GM23248 (cell line): Measurements from ENCODE around the gene MMS22L. TPM values are rescaled to one million over a fixed set of nuclear protein-coding genes. Genes with fewer than 3 reads are reported as not detected.
A peak's percentile ranks its signal among the peaks of the same experiment; 100 is the strongest.

Experiments used
- DNase-seq: peaks from one replicate; pipeline ENCODE4 v3.0.0-alpha.2; 2015
- H2AFZ ChIP-seq: fragments of 200-600 bp; sonication (generic); 2 replicates; pipeline ENCODE4 v1.6.1; 2016; ENCODE audit warnings: antibody characterized with exemption
- H3F3A ChIP-seq: fragments of 200-600 bp; sonication (generic); 2 replicates; pipeline ENCODE4 v1.6.1; 2016; ENCODE audit warnings: mild to moderate bottlenecking, antibody characterized with exemption, mixed run types; ENCODE audit not compliant: insufficient read depth
- H3K27ac ChIP-seq: fragments of 200-600 bp; sonication (generic); 2 replicates; pipeline ENCODE4 v1.5.1; 2016; ENCODE audit warnings: mild to moderate bottlenecking
- H3K27me3 ChIP-seq: fragments of 200-600 bp; sonication (generic); replicated peaks from 2 replicates; pipeline ENCODE4 v1.6.1; 2016; ENCODE audit warnings: mild to moderate bottlenecking; ENCODE audit not compliant: insufficient read depth
- H3K36me3 ChIP-seq: fragments of 200-600 bp; sonication (generic); 2 replicates; pipeline ENCODE4 v1.6.1; 2016; ENCODE audit warnings: low read depth, mild to moderate bottlenecking
- H3K4me1 ChIP-seq: fragments of 200-600 bp; sonication (generic); 2 replicates; pipeline ENCODE4 v1.6.1; 2016; ENCODE audit warnings: mild to moderate bottlenecking; ENCODE audit not compliant: insufficient read depth
- H3K4me2 ChIP-seq: fragments of 200-600 bp; sonication (generic); one replicate; pipeline ENCODE4 v1.6.1; 2016; ENCODE audit warnings: mild to moderate bottlenecking; ENCODE audit not compliant: unreplicated experiment
- H3K4me3 ChIP-seq: fragments of 200-600 bp; sonication (generic); 2 replicates; pipeline ENCODE4 v1.5.1; 2016; ENCODE audit warnings: mild to moderate bottlenecking
- H3K79me2 ChIP-seq: fragments of 200-600 bp; sonication (generic); 2 replicates; pipeline ENCODE4 v1.6.1; 2016; ENCODE audit warnings: mild to moderate bottlenecking; ENCODE audit not compliant: insufficient read depth
- H3K9ac ChIP-seq: fragments of 200-600 bp; sonication (generic); 2 replicates; pipeline ENCODE4 v1.6.1; 2016; ENCODE audit warnings: mild to moderate bottlenecking
- H3K9me2 ChIP-seq: fragments of 200-600 bp; sonication (generic); 2 replicates; pipeline ENCODE4 v1.6.1; 2016; ENCODE audit warnings: mixed run types, mild to moderate bottlenecking, moderate library complexity; ENCODE audit not compliant: insufficient read depth
- H3K9me3 ChIP-seq: fragments of 200-600 bp; sonication (generic); one replicate; pipeline ENCODE4 v1.6.1; 2017; ENCODE audit warnings: low read depth
- H4K20me1 ChIP-seq: fragments of 200-600 bp; sonication (generic); 2 replicates; pipeline ENCODE4 v1.6.0; 2016; ENCODE audit not compliant: insufficient read depth
- EZH2 ChIP-seq: fragments of 200-600 bp; sonication (generic); IDR thresholded peaks from 2 replicates; pipeline ENCODE4 v1.6.1; 2018; ENCODE audit warnings: antibody characterized with exemption, mild to moderate bottlenecking; ENCODE audit not compliant: insufficient read depth, poor library complexity, severe bottlenecking
- EZH2phosphoT487 ChIP-seq: fragments of 200-600 bp; sonication (generic); IDR thresholded peaks from 2 replicates; pipeline ENCODE4 v1.6.1; 2018; ENCODE audit warnings: antibody characterized with exemption, moderate library complexity, mild to moderate bottlenecking, low read depth; ENCODE audit not compliant: insufficient read depth
- WGBS, 2 experiments: methylation state at CpG; one replicate each; pipeline ENCODE4 v1.1.6; 2015 to 2017; ENCODE audit warnings: low lambda C conversion rate in 2 of 2, low coverage in 1 of 2; ENCODE audit errors: missing lambda C conversion rate in 2 of 2; 5-methylcytosine and 5-hydroxymethylcytosine counted together
- in situ Hi-C: fragments of 300-500 bp; cut with MboI; formaldehyde crosslinking; loops from 2 replicates; pipeline ENCODE4 v1.15.0; 2020
- polyA plus RNA-seq: library from polyadenylated mRNA; unstranded; fragments of >200 nt; fragmentation: Nextera tagmentation; extraction: Ambion mirVana; gene quantifications from 2 replicates; pipeline ENCODE4 v1.2.1, GENCODE V29; 2016
- total RNA-seq: library from RNA; depleted of rRNA; stranded (reverse); fragments of >200 nt; shearing (Covaris generic); gene quantifications from 2 replicates; pipeline ENCODE4 v1.2.3, GENCODE V29; 2014

The MMS22L gene
- total and polyA plus RNA-seq, 2 experiments from 2014 or later: 4.1 to 12.9 TPM

DNA sequence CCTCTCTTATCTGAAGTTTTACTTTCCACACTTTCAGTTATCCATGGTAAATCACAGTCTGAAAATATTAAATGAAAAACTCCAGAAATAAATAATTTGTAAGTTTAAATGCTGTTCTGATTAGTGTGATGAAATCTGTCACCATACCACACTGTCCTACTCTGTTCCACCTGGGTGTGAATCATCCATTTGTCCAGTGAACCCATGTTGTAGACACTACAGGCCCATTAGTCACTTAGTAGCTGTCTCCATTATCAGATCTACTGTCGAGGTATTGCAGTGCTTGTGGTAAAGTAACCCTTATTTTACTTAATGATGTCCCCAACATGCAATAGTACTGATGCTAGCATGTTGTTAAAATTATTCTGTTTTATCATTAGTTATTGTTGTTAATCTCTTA is 29.2 kb upstream of the MMS22L start:
- Histone ChIP-seq H3K4me3 (no peak overlapping the region), H3K4me1 (0 out of 2 replicates have a peak, but pooled peaks cover 4% of the 10 kb centered on the region), H3K27me3 (no peaks in the 10 kb centered on the region), H3K4me2 (no peak overlapping the region), H4K20me1 (no peaks in the 10 kb centered on the region), H3K36me3 (no peaks in the 10 kb centered on the region), H3K9me2 (no peaks in the 10 kb centered on the region; the same call in 1 of the 2 replicates), H3K79me2 (no peaks in the 10 kb centered on the region), H3K9ac (no peak overlapping the region), H3F3A (no peaks in the 10 kb centered on the region), H3K9me3 (no peaks in the 10 kb centered on the region), H2AFZ (no peak overlapping the region), H3K27ac (no peak overlapping the region)
- no peak for TF ChIP-seq EZH2phosphoT487
- no peak for TF ChIP-seq EZH2
- WGBS, 2 experiments: 5 to 9% methylated on average over 1 of the region's 1 CpG
- in situ Hi-C loops: no loop called here
- DNase-seq: peak; percentile 40

DNA sequence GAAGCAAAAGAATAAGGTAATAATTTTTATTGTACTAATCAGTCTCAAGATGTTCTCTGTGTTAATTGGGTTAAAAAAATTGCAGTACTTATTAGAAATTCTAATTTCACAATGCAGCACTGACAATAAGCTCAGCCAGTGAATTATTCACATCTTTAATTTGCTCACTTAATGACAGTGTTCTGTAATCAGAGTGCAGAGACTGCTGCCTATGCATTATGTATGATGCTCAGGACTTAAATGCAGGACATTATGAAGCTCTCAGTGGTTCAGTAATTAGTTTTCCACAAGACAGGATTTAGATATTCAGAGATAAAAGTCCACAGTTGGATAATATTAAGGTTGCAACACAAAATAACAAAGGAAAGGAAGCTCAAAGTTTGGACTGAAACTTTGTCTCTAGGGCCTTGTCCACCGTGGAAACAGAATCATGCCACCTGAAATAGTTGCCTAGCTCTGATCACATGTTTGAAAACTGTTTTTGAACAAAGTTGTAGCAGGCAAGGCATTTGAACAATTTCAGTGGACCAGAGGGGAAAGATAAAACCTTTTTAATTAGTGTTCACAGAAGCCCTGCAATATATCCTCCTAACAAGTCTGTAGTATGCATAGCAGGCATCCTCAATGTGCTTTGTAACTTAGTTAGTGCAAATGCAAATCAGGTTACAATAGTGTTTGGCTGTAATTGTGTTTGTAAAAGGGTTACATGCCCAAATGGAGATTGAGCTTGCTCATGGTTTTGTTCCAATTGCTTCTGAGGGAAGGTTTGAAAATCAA is 23.7 kb upstream of the MMS22L start:
- no peak overlapping the region for H2AFZ ChIP-seq
- H3F3A ChIP-seq: peaks cover 3% of the 10 kb centered on the region; the same call in 1 of the 2 replicates
- 33 to 38% methylated on average over 1 of the region's 1 CpG for WGBS, 2 experiments
- no peak overlapping the region for H3K4me3 ChIP-seq
- no peak for DNase-seq
- no peaks in the 10 kb centered on the region for H3K9me2 ChIP-seq
- H3K9ac ChIP-seq: no peak overlapping the region
- no peaks in the 10 kb centered on the region for H3K9me3 ChIP-seq
- H3K79me2 ChIP-seq: no peaks in the 10 kb centered on the region
- no peaks in the 10 kb centered on the region for H3K4me1 ChIP-seq
- no peaks in the 10 kb centered on the region for H3K36me3 ChIP-seq
- no peak for TF ChIP-seq EZH2
- no peak for TF ChIP-seq EZH2phosphoT487
- H3K4me2 ChIP-seq: no peak overlapping the region
- H4K20me1 ChIP-seq: no peaks in the 10 kb centered on the region
- no peak overlapping the region for H3K27ac ChIP-seq
- H3K27me3 ChIP-seq: no peaks in the 10 kb centered on the region
- in situ Hi-C loops: no loop called here

DNA sequence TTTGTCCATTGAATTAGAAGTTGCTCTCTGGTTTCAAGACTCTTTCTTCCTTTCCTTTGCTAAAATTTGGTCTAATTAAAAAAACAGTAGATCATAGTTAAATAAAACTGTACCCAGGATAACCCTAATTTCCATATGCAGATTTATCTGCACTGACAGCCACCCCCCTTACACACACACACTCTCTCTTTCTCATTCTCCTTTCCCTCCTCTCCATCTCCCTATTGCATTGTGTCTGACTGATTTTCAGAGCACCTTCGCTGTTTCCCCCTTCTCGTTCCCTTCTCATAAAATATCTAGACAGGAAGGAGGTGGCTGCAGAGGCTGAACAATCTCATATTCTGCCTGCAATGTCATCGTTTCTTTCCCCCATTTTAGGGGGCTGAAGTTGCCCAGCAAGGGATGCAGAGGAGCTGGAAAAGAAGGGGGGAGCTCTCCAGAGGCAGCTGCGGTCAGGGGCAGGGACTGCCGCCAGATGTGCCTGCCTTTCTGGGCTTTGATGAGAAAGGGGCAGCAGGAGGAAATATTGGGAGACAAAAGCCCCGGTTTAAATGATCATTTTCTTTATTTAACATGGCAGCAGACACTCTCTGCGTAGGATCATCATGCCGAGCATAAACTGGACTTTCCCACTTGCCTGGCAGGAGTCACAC is 22.5 kb upstream of the MMS22L start:
- in situ Hi-C loops: no loop called here
- no peaks in the 10 kb centered on the region for H3K36me3 ChIP-seq
- H3K4me1 ChIP-seq: no peaks in the 10 kb centered on the region
- no peak overlapping the region for H3K4me3 ChIP-seq
- H2AFZ ChIP-seq: peak overlapping the region; percentile 47; the same call in 1 of the 2 replicates
- no peaks in the 10 kb centered on the region for H3K27me3 ChIP-seq
- no peak for TF ChIP-seq EZH2phosphoT487
- TF ChIP-seq EZH2: no peak
- H3K9ac ChIP-seq: no peak overlapping the region
- no peaks in the 10 kb centered on the region for H3K9me2 ChIP-seq
- no peaks in the 10 kb centered on the region for H3K79me2 ChIP-seq
- H3F3A ChIP-seq: peaks cover 3% of the 10 kb centered on the region; the same call in 1 of the 2 replicates
- H3K4me2 ChIP-seq: no peak overlapping the region
- no peak for DNase-seq
- WGBS, 2 experiments: 15 to 18% methylated on average over 8 of the region's 8 CpGs
- no peaks in the 10 kb centered on the region for H3K9me3 ChIP-seq
- H3K27ac ChIP-seq: no peak overlapping the region
- H4K20me1 ChIP-seq: no peaks in the 10 kb centered on the region

DNA sequence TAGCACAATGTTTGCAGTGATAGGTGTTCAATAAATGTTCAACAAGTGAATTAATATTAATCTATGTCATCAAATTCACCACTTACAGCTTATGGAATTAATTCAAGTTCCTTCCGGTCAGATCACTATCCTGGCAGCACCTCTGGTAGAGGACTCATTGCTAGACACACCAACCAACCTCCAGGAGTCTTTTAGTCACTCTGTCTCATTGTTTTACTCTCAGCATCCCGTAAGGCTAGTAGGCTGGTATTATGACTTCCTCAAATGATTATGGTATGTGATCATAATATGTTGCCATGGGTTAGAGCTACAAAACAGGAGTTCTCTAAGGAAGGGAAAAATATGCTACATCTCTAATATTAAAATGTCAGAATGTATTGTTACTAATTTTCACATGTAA is 21.7 kb upstream of the MMS22L start:
- TF ChIP-seq EZH2 (no peak), EZH2phosphoT487 (no peak)

More for the DNA sequence above, 21.7 kb upstream of the MMS22L start:
- H3K9ac ChIP-seq: no peak overlapping the region
- H2AFZ ChIP-seq: no peak overlapping the region
- H3K79me2 ChIP-seq: no peaks in the 10 kb centered on the region
- H4K20me1 ChIP-seq: no peaks in the 10 kb centered on the region
- H3K27me3 ChIP-seq: no peaks in the 10 kb centered on the region
- peaks cover 3% of the 10 kb centered on the region; the same call in 1 of the 2 replicates for H3F3A ChIP-seq
- DNase-seq: peak; percentile 36
- H3K9me3 ChIP-seq: no peaks in the 10 kb centered on the region
- H3K9me2 ChIP-seq: no peaks in the 10 kb centered on the region
- H3K36me3 ChIP-seq: no peaks in the 10 kb centered on the region
- no peak overlapping the region for H3K4me3 ChIP-seq
- no peaks in the 10 kb centered on the region for H3K4me1 ChIP-seq
- H3K27ac ChIP-seq: no peak overlapping the region
- in situ Hi-C loops: no loop called here
- WGBS, 2 experiments: 61 to 64% methylated on average over 2 of the region's 2 CpGs
- no peak overlapping the region for H3K4me2 ChIP-seq
